GM12872 (cell line): Measurements from ENCODE around the gene NAT10.

Experiments used
- CTCF ChIP-seq: IDR thresholded peaks from 3 replicates; pipeline ENCODE4 v1.5.1; 2011; ENCODE audit warnings: low read depth, mild to moderate bottlenecking, low read length, moderate library complexity; ENCODE audit not compliant: insufficient read depth

Gene NAT10

GRCh38 chr11:34181856-34182405 lies 76.5 kb downstream of the NAT10 start:
- no peak for TF ChIP-seq CTCF

DNA sequence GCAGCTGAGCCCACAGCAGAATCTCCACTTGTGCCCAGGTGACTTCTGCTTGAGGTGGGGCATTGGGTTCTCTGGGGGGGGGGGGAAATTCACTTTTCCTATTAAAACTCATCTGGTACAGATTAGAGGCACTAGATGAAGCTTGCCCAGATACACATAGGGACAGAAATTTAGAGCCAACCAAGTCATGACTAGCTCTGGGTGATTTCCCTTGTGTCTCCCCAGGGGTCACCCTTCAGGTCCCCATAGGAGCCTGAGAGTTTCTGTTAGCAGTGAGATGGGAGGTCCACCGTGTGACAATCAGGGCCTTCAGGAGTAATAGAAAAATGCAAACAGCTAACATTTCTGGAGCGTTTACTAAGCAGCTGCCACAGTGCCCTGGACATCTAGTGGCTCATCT lies 77.0 kb downstream of the NAT10 start:
- TF ChIP-seq CTCF = no peak

DNA sequence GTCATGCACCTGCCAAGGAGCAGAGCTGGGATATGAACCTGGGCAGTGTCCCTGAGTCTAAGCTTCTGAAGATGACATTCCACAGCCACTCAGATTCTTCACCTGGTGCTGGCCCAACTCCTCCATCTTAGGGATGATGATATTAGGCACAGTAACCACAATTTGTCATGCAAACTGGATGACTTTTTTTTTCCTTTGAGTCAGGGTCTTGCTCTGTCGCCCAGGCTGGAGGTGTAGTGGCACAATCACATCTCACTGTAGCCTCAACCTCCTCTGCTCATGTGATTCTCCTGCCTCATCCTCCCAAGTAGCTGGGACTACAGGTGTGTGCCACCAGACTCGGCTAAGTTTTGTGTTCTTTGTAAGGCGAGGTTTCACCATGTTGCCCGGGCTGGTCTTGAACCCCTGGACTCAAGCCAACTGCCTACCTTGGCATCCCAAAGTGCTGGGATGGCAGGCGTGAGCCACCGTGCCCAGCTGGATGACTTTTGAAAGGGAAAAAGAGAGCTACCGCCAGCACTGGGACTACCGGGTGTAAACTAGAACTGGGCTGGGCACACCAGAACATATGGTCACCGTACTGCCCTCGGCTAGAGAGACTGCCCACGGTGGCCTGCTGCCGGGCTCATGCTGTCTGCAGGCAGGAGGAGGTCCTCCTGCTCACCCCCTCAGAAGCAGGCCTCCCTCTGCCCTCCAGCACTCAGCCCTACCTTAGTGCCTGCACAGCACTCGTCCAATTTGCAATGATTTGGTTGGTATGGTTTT lies 77.7 kb downstream of the NAT10 start:
- TF ChIP-seq CTCF = no peak

- TF ChIP-seq CTCF = no peak
Observed at GRCh38 chr11:34183848-34184391, 78.5 kb downstream of the NAT10 start.

DNA sequence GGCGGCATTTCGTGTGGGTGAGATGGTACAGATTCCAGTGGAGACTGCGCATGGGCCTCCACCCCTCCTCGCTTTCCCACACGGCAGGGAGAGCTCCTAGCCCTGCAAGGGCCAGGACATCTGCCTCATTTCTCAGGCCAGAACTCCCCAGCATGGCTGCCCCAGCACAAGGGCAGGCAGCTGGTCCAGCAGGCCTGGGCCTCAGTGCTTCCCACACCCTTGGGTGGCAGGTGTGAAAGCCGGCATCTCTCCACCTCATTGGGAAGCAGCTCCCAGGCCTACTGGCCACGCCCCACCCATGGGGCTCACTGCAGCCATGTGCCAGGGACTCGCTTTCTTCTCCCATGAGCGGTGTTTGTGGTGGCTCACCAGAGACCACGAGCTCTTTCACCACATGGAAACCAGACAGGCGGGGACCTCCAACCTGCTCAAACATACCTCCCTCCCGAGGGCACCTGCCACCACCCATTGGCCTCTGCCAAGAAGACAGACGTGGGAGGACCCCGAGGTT lies 79.1 kb downstream of the NAT10 start:
- no peak for TF ChIP-seq CTCF

- TF ChIP-seq CTCF = no peak
Observed at GRCh38 chr11:34185926-34186841, 80.8 kb downstream of the NAT10 start.

DNA sequence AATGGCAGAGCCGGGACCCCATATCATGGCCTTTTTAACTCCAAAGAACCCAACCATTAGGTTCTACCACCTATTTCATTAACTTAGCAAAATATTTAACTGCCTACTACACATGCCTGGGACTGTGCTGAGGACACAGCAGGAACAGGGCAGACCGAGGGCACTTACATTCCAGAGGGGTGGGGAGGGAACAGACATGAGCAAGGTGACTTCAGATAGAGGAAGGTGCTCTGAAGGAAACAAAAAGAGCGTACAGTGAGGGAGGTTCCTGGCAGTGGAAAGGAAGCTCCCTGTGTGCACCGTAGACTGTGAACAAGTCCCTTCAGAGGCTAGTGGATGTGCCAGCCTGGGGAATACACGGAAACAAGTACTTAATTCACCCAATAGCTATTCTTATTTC lies 82.8 kb downstream of the NAT10 start:
- no peak for TF ChIP-seq CTCF
